Neural cell (in vitro differentiated cells): ENCODE results near the gene HOMER2. TPM values are rescaled to one million over a fixed set of nuclear protein-coding genes. Genes with fewer than 3 reads are reported as not detected.

Source experiments
- H2AFZ ChIP-seq: fragments of 200-600, 300-800 bp; sonication (generic), shearing (Covaris generic); 2 replicates; pipeline ENCODE4 v1.6.0; 2014; ENCODE audit warnings: low read depth, mild to moderate bottlenecking, antibody characterized with exemption, low read length, moderate library complexity
- H3F3A ChIP-seq: fragments of 200-600 bp; shearing (Covaris generic); 2 replicates; pipeline ENCODE4 v1.6.1; 2016; ENCODE audit warnings: mild to moderate bottlenecking, moderate library complexity, mixed read lengths, antibody characterized with exemption, low read length; ENCODE audit not compliant: insufficient read depth, poor library complexity, severe bottlenecking
- H3K27ac ChIP-seq: fragments of 200-600, 300-800 bp; sonication (generic), shearing (Covaris generic); 2 replicates; pipeline ENCODE4 v1.5.1; 2014; ENCODE audit warnings: mild to moderate bottlenecking, low read length, moderate library complexity
- H3K27me3 ChIP-seq: fragments of 300-800, 200-600 bp; sonication (generic), shearing (Covaris generic); 2 replicates; pipeline ENCODE4 v1.6.0; 2014; ENCODE audit warnings: mild to moderate bottlenecking, low read depth, low read length, moderate library complexity; ENCODE audit not compliant: insufficient read depth
- H3K36me3 ChIP-seq: fragments of 300-800, 200-600 bp; sonication (generic), shearing (Covaris generic); 2 replicates; pipeline ENCODE4 v1.5.1; 2014; ENCODE audit warnings: mild to moderate bottlenecking, antibody characterized with exemption, low read length, moderate library complexity; ENCODE audit not compliant: insufficient read depth
- H3K4me2 ChIP-seq: fragments of 300-800, 200-600 bp; sonication (generic), shearing (Covaris generic); 2 replicates; pipeline ENCODE4 v1.6.0; 2014; ENCODE audit warnings: mild to moderate bottlenecking, low read length
- H3K4me3 ChIP-seq: fragments of 300-800, 200-600 bp; sonication (generic), shearing (Covaris generic); 2 replicates; pipeline ENCODE4 v1.5.1; 2014; ENCODE audit warnings: mild to moderate bottlenecking, low read length, moderate library complexity
- H3K79me2 ChIP-seq: fragments of 200-600 bp; shearing (Covaris generic); replicated peaks from 2 replicates; pipeline ENCODE4 v1.6.0; 2014; ENCODE audit warnings: mild to moderate bottlenecking, low read length, moderate library complexity; ENCODE audit not compliant: insufficient read depth
- H3K9ac ChIP-seq: fragments of 300-800, 200-600 bp; sonication (generic), shearing (Covaris generic); 2 replicates; pipeline ENCODE4 v1.6.1; 2016; ENCODE audit warnings: mild to moderate bottlenecking, low read length, mixed read lengths
- H3K9me2 ChIP-seq: fragments of 200-600 bp; shearing (Covaris generic); 2 replicates; pipeline ENCODE4 v1.6.1; 2016; ENCODE audit warnings: mild to moderate bottlenecking, low read length, mixed read lengths; ENCODE audit not compliant: insufficient read depth
- H3K9me3 ChIP-seq: fragments of 200-600, 300-800 bp; sonication (generic), shearing (Covaris generic); 2 replicates; pipeline ENCODE4 v1.6.1; 2016; ENCODE audit warnings: mild to moderate bottlenecking, mixed run types, low read length, moderate library complexity, mixed read lengths
- H4K20me1 ChIP-seq: fragments of 200-600 bp; shearing (Covaris generic); 2 replicates; pipeline ENCODE4 v1.6.1; 2016; ENCODE audit warnings: mild to moderate bottlenecking, mixed run types; ENCODE audit not compliant: insufficient read depth
- EP300 ChIP-seq: fragments of 450-650 bp; conservative IDR thresholded peaks from 2 replicates; pipeline ENCODE4 v1.6.1; 2014; ENCODE audit warnings: antibody characterized with exemption, mild to moderate bottlenecking, moderate library complexity; ENCODE audit not compliant: poor library complexity, severe bottlenecking
- EZH2 ChIP-seq: fragments of 200-600, 300-800 bp; shearing (Covaris generic), sonication (generic); IDR thresholded peaks from 2 replicates; pipeline ENCODE4 v1.6.1; 2014; ENCODE audit warnings: antibody characterized with exemption, low read length, borderline replicate concordance, mild to moderate bottlenecking; ENCODE audit not compliant: insufficient read depth, poor library complexity, severe bottlenecking
- MXI1 ChIP-seq: fragments of 450-650 bp; conservative IDR thresholded peaks from 2 replicates; pipeline ENCODE4 v1.6.1; 2014; ENCODE audit warnings: antibody characterized with exemption, mild to moderate bottlenecking; ENCODE audit not compliant: poor library complexity, severe bottlenecking
- POLR2AphosphoS5 ChIP-seq: IDR thresholded peaks from 2 replicates; pipeline ENCODE4 v1.6.1; 2012
- RAD21 ChIP-seq: fragments of 450-650 bp; conservative IDR thresholded peaks from 2 replicates; pipeline ENCODE4 v1.6.1; 2014; ENCODE audit warnings: antibody characterized with exemption, mild to moderate bottlenecking, moderate library complexity
- SMC3 ChIP-seq: fragments of 450-650 bp; conservative IDR thresholded peaks from 2 replicates; pipeline ENCODE4 v1.6.1; 2014; ENCODE audit warnings: antibody characterized with exemption, mild to moderate bottlenecking, moderate library complexity; ENCODE audit not compliant: poor library complexity
- TAF1 ChIP-seq: IDR thresholded peaks from 2 replicates; pipeline ENCODE4 v1.6.1; 2012; ENCODE audit warnings: low read depth
- polyA plus RNA-seq: library from polyadenylated mRNA; depleted of rRNA; stranded (reverse); fragments of >200 nt; gene quantifications from 2 replicates; pipeline ENCODE4 v1.2.3, GENCODE V29; 2014
- TF ChIP-seq, protein P1 (sequence below): fragments of 450-650 bp; IDR thresholded peaks from 2 replicates; pipeline ENCODE4 v1.5.1; 2014; ENCODE audit warnings: antibody characterized with exemption, mild to moderate bottlenecking, moderate library complexity; ENCODE audit not compliant: poor library complexity, severe bottlenecking
- TF ChIP-seq, protein P2 (sequence below): IDR thresholded peaks from 2 replicates; pipeline ENCODE4 v1.6.1; 2012; ENCODE audit warnings: borderline replicate concordance

Gene HOMER2
- polyA plus RNA-seq, 1 donor from 2014 or later: 21.7 TPM

DNA sequence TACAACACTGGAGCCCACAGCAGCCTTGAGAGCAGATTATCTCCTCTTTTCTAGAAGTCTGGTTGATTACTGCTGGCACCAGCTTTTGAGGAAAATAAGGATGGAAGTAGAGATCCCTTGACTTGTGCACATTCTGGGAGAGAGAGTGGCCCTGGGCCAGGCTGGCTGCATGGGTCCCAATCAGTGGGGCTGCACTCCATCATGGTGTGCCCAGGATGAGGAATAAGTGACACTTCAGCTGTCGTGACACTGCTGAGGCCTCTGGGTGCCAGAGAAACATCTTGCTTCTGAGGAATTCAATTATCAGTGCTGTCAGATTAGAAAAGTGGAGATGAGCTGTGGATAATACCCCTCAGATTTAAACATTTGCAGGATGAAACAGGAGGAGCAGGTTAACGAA, 42.6 kb upstream of the HOMER2 start:
- Histone ChIP-seq H4K20me1 (no peaks in the 10 kb centered on the region), H3F3A (no peaks in the 10 kb centered on the region), H3K79me2 (no peaks in the 10 kb centered on the region), H3K4me3 (no peak overlapping the region), H2AFZ (no peak overlapping the region), H3K36me3 (no peaks in the 10 kb centered on the region), H3K4me2 (no peak overlapping the region), H3K27me3 (no peaks in the 10 kb centered on the region), H3K9ac (no peak overlapping the region), H3K9me2 (no peaks in the 10 kb centered on the region), H3K27ac (no peak overlapping the region), H3K9me3 (no peaks in the 10 kb centered on the region)
- TF ChIP-seq EP300 (no peak), EZH2 (no peak)

DNA sequence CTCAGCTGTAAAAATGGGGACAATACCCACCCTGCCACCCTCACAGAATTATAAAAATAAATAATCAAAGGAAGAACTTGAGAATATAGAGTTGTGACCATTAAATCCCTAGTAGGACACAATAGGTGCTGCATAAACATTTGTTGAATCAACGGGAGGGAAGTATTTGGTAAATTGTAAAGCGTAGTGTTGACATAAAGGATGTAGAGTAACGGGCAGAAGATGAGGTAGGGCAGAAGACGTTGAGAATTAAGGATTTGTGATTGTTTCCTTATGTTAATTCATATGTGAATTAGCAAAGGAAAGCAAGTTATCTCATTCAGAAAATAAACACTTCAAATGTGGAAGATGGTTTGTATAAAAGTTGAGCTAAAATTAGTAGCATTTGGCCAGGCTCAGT, 40.6 kb upstream of the HOMER2 start:
- H3K9me2 ChIP-seq: no peaks in the 10 kb centered on the region
- no peaks in the 10 kb centered on the region for H3K36me3 ChIP-seq
- no peak overlapping the region for H3K4me2 ChIP-seq
- H3K27me3 ChIP-seq: no peaks in the 10 kb centered on the region
- no peaks in the 10 kb centered on the region for H3K79me2 ChIP-seq
- H3K4me3 ChIP-seq: no peak overlapping the region
- no peaks in the 10 kb centered on the region for H3K9me3 ChIP-seq
- H3K27ac ChIP-seq: no peak overlapping the region
- H3K9ac ChIP-seq: no peak overlapping the region
- no peaks in the 10 kb centered on the region for H3F3A ChIP-seq
- no peak overlapping the region for H2AFZ ChIP-seq
- no peaks in the 10 kb centered on the region for H4K20me1 ChIP-seq
- TF ChIP-seq, protein P1, sequence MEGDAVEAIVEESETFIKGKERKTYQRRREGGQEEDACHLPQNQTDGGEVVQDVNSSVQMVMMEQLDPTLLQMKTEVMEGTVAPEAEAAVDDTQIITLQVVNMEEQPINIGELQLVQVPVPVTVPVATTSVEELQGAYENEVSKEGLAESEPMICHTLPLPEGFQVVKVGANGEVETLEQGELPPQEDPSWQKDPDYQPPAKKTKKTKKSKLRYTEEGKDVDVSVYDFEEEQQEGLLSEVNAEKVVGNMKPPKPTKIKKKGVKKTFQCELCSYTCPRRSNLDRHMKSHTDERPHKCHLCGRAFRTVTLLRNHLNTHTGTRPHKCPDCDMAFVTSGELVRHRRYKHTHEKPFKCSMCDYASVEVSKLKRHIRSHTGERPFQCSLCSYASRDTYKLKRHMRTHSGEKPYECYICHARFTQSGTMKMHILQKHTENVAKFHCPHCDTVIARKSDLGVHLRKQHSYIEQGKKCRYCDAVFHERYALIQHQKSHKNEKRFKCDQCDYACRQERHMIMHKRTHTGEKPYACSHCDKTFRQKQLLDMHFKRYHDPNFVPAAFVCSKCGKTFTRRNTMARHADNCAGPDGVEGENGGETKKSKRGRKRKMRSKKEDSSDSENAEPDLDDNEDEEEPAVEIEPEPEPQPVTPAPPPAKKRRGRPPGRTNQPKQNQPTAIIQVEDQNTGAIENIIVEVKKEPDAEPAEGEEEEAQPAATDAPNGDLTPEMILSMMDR: no peak
- TF ChIP-seq MXI1 (no peak), POLR2AphosphoS5 (no peak), TAF1 (no peak), EP300 (no peak), RAD21 (no peak), EZH2 (no peak), SMC3 (no peak)
- TF ChIP-seq, protein P2, sequence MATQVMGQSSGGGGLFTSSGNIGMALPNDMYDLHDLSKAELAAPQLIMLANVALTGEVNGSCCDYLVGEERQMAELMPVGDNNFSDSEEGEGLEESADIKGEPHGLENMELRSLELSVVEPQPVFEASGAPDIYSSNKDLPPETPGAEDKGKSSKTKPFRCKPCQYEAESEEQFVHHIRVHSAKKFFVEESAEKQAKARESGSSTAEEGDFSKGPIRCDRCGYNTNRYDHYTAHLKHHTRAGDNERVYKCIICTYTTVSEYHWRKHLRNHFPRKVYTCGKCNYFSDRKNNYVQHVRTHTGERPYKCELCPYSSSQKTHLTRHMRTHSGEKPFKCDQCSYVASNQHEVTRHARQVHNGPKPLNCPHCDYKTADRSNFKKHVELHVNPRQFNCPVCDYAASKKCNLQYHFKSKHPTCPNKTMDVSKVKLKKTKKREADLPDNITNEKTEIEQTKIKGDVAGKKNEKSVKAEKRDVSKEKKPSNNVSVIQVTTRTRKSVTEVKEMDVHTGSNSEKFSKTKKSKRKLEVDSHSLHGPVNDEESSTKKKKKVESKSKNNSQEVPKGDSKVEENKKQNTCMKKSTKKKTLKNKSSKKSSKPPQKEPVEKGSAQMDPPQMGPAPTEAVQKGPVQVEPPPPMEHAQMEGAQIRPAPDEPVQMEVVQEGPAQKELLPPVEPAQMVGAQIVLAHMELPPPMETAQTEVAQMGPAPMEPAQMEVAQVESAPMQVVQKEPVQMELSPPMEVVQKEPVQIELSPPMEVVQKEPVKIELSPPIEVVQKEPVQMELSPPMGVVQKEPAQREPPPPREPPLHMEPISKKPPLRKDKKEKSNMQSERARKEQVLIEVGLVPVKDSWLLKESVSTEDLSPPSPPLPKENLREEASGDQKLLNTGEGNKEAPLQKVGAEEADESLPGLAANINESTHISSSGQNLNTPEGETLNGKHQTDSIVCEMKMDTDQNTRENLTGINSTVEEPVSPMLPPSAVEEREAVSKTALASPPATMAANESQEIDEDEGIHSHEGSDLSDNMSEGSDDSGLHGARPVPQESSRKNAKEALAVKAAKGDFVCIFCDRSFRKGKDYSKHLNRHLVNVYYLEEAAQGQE: no peak
